Peyer's patch (tissue), 4 donors: ENCODE results near the gene ZNF132.

Experiments used
- POLR2A ChIP-seq, 2 donors: fragments of 450-650 bp; IDR thresholded peaks; one replicate each; pipeline ENCODE4 v1.5.1; 2017; ENCODE audit warnings: antibody characterized with exemption in 2 of 2, mild to moderate bottlenecking in 2 of 2, moderate library complexity in 2 of 2
- TF ChIP-seq, protein P1 (sequence below), 6 experiments: fragments of 450-650 bp in 4 of 6; fragments of 200-600 bp in 2 of 6; sonication (generic) in 1 of 6; IDR thresholded peaks; one replicate each; pipeline ENCODE4 v1.5.1; 2017 to 2019; ENCODE audit warnings: antibody characterized with exemption in 6 of 6, mild to moderate bottlenecking in 3 of 6, moderate library complexity in 1 of 6

DNA sequence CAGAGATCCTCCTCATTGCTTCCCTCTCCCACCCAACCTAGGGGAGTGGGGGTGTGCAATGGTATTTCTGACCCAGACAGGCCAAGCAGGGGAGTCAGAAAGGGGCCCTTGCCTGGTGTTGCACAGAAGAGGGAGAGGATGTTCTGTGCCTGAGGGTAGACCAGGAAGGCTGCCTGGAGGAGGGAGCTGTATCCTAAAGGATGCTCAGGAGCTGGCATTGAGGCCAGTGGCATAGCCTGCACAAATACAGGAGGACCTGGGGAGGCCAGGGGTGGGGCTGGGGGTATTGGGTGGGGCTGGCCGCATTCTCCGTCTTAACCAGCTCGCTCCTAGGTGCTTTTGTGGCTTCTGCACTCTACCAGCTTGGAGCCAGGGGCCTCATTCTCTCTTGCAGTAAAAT lies 40.0 kb downstream of the ZNF132 start:
- TF ChIP-seq, protein P1, sequence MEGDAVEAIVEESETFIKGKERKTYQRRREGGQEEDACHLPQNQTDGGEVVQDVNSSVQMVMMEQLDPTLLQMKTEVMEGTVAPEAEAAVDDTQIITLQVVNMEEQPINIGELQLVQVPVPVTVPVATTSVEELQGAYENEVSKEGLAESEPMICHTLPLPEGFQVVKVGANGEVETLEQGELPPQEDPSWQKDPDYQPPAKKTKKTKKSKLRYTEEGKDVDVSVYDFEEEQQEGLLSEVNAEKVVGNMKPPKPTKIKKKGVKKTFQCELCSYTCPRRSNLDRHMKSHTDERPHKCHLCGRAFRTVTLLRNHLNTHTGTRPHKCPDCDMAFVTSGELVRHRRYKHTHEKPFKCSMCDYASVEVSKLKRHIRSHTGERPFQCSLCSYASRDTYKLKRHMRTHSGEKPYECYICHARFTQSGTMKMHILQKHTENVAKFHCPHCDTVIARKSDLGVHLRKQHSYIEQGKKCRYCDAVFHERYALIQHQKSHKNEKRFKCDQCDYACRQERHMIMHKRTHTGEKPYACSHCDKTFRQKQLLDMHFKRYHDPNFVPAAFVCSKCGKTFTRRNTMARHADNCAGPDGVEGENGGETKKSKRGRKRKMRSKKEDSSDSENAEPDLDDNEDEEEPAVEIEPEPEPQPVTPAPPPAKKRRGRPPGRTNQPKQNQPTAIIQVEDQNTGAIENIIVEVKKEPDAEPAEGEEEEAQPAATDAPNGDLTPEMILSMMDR (IDR thresholded peaks at IDR 0.05): no peak
- TF ChIP-seq POLR2A (IDR thresholded peaks at IDR 0.05): no peak
